AG09309 (cell line): ENCODE measurements around the gene TMEM52.

ENCODE experiments used
- DNase-seq: peaks from one replicate; pipeline ENCODE4 v3.0.0-alpha.2; 2010; ENCODE audit warnings: low read depth
- H3K4me3 ChIP-seq: 2 replicates; pipeline ENCODE4 v1.5.1; 2011; ENCODE audit warnings: mild to moderate bottlenecking, low read depth, low read length, moderate library complexity; ENCODE audit not compliant: control insufficient read depth
- CTCF ChIP-seq: IDR thresholded peaks from 2 replicates; pipeline ENCODE4 v1.5.1; 2011; ENCODE audit warnings: mild to moderate bottlenecking, low read depth, low read length, inconsistent platforms; ENCODE audit not compliant: insufficient read depth, control insufficient read depth; ENCODE audit errors: missing control alignments

Gene TMEM52

DNA sequence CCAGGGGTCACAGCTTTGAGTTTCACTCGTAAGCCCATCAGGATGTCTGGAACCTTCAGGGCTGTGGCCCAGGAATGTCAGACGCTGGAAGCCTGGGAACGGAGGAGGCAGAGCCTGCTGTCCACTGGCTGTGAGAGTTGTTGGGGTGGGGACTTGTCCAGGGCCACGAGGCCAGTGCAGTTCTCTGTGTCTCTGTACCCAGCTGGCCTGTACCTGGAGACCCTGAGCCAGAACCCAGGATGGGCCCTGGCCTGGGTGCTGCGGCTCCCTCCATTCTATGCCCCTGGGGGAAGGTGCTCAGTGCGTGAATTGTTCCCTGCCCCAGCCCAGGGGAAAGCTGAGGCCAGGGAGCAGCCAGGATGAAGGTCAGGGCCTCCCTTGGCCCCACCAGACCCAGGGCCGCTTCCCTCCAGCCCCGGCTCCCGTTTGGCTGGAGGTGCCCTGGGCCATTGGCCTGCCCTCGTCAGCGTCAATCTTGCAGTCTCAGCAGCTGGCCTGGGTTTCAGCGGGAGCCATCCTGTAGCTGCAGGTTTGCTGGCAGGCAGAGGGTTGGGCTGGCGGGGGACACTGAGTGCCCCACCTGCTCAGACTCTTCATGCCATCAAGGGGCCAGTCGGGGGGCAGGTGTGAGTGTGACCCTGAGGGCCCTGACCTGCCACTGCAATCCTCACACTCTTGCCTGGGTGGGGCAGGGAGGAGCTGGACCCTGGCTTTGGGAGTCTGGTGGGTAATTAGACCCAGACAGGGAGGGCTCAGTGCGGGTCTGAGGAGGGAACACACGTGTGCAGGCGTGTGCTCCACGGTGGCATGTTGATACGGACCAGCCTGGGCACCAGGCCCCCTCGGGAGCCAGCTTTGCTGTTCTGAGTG, 4.7 kb downstream of the TMEM52 start:
- no peak for DNase-seq
- no peak overlapping the region for H3K4me3 ChIP-seq

DNA sequence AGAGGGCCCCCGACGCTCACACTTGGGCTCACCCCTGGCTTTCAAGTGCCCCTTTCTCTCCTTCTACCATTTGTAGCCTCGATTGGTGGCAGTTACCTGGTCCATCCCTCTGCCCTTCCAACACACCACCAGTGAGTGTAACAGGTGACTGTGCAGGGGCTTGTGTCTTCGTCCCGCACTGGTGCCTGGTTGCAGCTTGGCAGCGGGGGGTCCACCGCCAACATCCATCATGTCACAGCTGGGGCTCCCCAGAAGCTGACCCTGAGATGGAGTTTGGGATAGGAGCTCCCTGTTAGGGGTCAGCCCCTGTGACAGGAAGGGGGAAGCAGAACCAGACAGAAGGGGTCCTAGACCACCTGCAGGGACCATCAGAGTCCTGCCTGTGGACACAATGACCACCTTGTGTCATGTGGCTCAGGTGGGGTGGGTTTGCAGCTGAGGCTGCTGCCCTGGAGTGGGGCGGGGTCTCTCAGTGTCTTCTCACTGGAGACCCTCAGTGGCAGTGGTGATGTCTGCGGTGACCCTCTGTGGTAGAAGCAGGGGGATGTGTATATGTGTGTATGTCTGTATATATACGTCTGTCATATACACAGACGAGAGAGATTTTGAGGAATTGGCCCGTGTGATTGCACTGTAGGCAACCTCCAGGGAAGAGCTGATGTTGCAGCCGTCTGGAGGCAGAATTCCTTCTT, 7.6 kb downstream of the TMEM52 start:
- no peak for TF ChIP-seq CTCF
- DNase-seq = no peak

More for the DNA sequence above, 4.7 kb downstream of the TMEM52 start:
- TF ChIP-seq CTCF = no peak

GRCh38 chr1:1910651-1911331, 8.3 kb downstream of the TMEM52 start:
- H3K4me3 ChIP-seq = no peak overlapping the region
- DNase-seq = no peak
- no peak for TF ChIP-seq CTCF

More for the DNA sequence above, 7.6 kb downstream of the TMEM52 start:
- H3K4me3 ChIP-seq = no peak overlapping the region

DNA sequence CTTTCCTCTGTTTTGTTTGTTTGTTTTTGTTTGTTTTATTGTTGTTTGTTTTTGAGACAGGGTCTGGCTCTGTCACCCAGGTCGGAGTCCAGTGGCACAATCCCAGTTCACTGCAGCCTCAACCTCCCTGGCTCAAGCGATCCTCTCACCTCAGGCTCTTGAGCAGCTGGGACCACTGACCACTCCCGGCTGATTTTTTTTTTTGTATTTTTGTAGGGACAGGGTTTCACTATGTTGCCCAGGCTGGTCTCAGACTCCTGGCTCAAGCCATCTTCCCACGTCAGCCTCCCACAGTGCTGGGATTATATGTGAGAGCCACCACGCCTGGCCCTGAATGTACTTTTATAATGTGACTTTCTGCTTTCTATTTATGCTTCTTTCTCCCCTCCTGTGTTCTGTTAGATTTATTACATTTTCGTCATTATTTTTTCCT, 9.0 kb downstream of the TMEM52 start:
- no peak for TF ChIP-seq CTCF
- peak overlapping the region; percentile 59 for H3K4me3 ChIP-seq
- no peak for DNase-seq

DNA sequence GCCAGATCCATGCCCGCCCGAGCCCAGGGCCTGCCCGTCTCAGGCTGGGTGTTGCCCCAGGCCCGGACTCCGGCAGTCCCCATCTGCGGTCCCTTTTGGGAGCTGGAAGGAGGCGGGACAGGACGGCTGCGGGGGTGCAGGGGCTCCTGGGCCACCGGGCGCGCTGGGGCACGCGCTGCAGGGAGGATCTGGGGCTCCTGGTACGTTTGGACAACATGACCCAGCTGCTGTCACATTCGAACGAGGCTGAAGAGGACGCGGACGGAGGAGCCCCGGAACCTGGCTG, 10.6 kb downstream of the TMEM52 start:
- TF ChIP-seq CTCF = no peak
- peak overlapping the region; percentile 68 for H3K4me3 ChIP-seq
- DNase-seq = no peak

DNA sequence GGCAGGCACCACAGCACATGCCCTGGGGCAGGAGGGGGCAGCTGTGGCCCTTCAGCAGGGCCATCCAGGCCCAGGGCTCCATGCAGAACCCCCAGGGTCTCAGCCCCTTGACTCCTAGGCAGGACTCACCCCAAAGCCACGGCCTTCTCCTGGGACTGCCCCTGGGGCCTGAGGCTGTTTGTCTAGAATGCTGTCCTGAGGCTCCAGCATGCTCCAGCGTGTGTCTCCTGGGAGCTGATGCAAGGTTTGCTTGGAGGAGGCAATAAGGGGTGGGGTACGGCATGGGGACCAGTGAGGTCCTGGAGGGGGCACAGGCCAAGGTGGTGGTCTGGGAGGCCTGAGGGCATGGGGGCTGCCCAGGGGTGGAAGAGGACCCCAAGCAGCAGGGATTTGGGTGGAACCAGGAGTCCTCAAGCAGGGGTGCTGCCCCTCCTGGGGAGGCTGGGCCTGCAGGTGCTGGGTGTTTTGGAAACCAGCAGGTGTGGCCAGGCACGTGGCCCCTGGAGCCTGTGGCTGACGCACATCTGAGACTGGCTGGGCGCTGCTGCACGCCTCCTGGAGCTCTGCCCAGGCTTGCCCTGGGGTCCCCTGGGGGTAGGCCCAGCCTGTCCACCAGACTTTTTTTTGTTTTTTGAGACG, 11.9 kb downstream of the TMEM52 start:
- DNase-seq = no peak
- no peak for TF ChIP-seq CTCF
- H3K4me3 ChIP-seq = no peak overlapping the region
